ENCODE measurements around the gene UBAC2. TPM values are rescaled to one million over a fixed set of nuclear protein-coding genes. Genes with fewer than 3 reads are reported as not detected.
"Not testable (repeated sequence)": the region's sequence is repeated elsewhere in the genome, so short reads cannot be mapped to it uniquely, and the experiment has no call there.

The UBAC2 gene
- total RNA-seq, 2 donors from 2014 or later = 39.0 to 46.1 TPM

DNA sequence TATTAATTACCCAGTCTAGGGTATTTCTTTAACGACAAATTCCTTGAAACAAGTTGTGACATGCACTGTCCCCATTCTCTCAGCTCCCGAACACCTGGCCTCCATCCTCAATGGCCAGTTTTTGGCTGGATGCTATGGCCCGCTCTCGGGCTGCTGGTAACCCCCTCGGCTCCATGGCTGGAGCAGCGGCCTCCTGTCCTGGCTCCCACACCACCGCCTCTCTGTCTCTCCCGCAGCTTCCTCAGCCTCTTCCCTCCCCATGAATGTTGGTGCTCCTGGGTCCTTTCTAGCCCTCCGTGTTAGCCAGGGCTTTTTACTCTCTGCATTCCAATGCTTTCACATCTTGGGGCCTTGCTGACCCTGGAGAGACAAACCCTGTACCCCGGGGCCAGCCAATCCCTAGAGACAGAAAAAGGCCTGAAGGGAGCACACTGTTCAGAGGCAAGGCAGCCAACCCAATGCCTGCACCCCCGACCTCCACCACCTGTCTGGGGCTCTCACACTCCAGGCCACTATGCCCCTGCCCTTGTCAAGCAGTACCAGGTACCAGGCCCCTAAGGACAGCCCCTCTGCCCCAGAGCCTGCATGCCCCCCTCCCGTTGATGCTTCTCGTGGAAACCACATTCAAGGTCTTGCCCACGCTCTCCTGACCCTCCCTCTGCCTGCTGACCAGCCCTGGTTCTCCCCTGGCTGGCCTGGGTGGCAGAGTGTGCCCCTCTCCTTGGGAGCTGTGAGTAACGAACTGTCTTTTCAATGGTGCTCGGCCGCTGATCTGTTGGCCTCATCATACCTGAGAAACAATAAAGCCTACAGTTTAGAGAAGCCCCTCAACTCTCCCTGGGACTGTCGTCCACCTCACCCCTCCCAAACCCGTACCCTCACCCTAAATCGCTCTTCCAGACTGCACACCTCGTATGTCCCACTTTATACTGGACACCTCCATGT lies 193.4 kb downstream of the UBAC2 start:
- no peaks in the 10 kb centered on the region for H3K27me3 Mint-ChIP-seq
- no peak overlapping the region for H3K4me3 Mint-ChIP-seq
- H3K4me1 Mint-ChIP-seq = peaks cover 4% of the 10 kb centered on the region
- no peaks in the 10 kb centered on the region for H3K36me3 Mint-ChIP-seq (ENCODE audit: low read depth)
- peak overlapping the region; percentile 23 for H3K27ac Mint-ChIP-seq
- no peaks in the 10 kb centered on the region for H3K9me3 Mint-ChIP-seq
- ATAC-seq (replicated peaks) = no peak

DNA sequence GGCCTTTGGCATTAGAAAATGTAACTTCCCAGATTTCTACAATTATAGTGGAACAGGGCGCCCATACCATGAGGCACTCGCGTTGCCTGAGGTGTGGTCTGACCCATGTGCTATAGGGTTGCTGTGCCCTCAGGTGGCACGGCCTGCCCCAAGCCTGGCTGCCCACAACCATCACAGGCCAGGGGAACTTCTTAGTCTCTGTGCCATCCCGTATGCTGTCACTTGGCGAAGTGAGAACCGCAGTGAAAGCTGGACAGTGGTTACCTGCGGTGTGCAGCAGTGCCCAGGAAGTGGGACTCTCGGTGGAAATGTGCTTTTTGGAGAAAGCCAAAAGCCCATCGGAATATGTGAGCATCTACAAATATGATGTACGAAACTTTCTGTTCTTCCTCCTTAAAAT lies 194.8 kb downstream of the UBAC2 start:
- no peak for ATAC-seq (replicated peaks)
- Mint-ChIP-seq H3K27ac (no peak overlapping the region), H3K4me3 (no peak overlapping the region), H3K27me3 (no peaks in the 10 kb centered on the region), H3K9me3 (no peaks in the 10 kb centered on the region), H3K4me1 (peaks cover 4% of the 10 kb centered on the region), H3K36me3 (ENCODE audit: low read depth) (no peaks in the 10 kb centered on the region)

DNA sequence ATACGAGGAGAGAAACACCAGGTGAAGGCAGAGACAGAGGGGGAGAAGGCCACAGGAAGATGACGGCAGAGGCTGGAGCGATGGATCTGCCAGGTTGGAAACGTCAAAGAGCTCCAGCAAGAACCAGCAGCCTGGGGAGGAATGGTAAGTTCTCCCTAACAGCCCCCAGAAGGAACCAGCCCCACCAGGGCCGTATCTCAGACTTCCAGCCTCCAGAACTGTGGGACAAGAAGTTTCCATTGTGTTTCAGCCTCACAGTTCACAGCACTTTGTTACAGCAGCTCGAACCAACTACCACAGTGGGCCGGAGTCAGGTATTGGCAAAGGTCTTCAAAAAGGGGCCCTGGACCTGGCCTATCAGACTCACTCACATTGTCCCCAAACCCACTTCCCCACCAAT lies 195.8 kb downstream of the UBAC2 start:
- Mint-ChIP-seq H3K4me3 (no peak overlapping the region), H3K27ac (peak overlapping the region; percentile 55), H3K4me1 (peaks cover 4% of the 10 kb centered on the region), H3K36me3 (ENCODE audit: low read depth) (no peaks in the 10 kb centered on the region), H3K27me3 (no peaks in the 10 kb centered on the region), H3K9me3 (no peaks in the 10 kb centered on the region)
- ATAC-seq (replicated peaks) = no peak

DNA sequence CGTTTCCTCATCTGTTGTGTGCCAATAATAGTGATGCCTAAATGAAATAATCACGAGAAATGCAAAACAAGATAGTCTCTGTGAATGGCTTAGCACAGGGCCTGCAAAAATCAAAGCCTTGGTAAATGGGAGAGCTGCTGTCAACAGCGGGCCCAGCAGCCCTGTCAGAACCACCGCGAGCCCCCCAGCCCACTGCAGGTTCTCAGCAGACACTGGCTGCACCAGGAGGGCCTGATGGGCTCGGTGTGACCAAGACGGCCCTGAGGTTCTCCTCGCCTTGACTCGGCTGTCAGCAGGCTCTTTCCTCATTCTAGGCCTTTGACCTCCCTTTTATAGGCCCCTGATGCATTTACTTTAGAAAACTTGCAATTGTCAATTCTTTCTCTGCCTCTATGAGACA lies 197.4 kb downstream of the UBAC2 start:
- no peak overlapping the region for H3K4me3 Mint-ChIP-seq
- H3K27me3 Mint-ChIP-seq = no peaks in the 10 kb centered on the region
- no peak overlapping the region for H3K27ac Mint-ChIP-seq
- no peak for ATAC-seq (replicated peaks)
- H3K4me1 Mint-ChIP-seq = peaks cover 4% of the 10 kb centered on the region
- H3K36me3 Mint-ChIP-seq (ENCODE audit: low read depth) = no peaks in the 10 kb centered on the region
- H3K9me3 Mint-ChIP-seq = no peaks in the 10 kb centered on the region

DNA sequence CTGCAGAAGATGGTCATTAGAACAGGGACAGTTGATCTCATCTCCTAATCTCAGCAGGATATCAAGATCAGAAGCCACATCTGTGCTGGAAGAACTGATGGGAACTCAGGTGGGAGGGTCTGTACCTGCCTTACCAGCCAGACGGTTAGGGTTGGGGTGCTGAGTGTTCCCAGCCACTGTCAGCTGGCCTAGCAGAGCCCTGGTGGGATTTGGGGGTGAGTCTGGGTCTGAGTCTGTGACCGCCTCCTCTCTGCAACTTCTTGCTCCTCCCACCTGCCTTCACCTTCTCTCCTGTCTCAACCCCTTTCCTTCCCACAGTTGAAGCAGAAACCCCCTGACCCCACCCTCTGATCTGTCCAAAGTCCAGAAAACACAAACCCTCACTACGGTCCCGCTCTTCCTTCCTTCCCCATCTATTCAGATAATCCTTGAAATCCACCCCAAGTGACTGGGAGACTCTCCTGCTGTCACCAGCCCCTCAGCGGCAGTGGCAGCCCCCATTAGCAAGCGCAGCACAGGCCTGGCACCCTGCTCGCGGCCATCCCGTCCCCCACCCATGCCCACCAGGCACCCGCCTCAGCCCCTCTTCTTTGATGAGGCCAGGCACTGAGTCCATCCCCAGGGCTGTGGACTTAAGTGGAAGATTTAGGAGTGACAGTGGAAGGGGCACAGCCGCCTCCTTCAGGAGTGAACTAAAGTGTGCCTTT lies 198.4 kb downstream of the UBAC2 start:
- no peak overlapping the region for H3K4me3 Mint-ChIP-seq
- H3K36me3 Mint-ChIP-seq (ENCODE audit: low read depth) = no peaks in the 10 kb centered on the region
- no peaks in the 10 kb centered on the region for H3K9me3 Mint-ChIP-seq
- no peaks in the 10 kb centered on the region for H3K27me3 Mint-ChIP-seq
- H3K27ac Mint-ChIP-seq = no peak overlapping the region
- ATAC-seq (replicated peaks) = no peak
- H3K4me1 Mint-ChIP-seq = peaks cover 11% of the 10 kb centered on the region

DNA sequence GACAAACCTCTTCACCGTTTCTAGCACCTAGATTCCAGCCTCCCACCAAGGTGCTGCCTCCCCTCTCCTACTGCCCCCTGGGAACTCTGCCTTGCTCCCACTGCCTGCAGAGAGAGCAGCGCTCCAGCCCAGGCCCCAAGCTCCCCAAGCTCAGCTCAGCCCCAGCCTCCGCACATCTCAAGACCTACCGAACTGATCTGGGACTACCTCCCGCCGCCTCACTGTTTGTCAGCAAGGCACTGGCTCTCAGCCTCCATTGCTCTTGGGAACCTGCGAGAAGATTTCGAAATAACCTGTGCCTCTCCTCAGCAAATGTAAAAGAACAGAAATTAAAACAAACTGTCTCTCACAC lies 198.9 kb downstream of the UBAC2 start:
- H3K27ac Mint-ChIP-seq = peak overlapping the region; percentile 59
- H3K4me1 Mint-ChIP-seq = peaks cover 14% of the 10 kb centered on the region
- H3K36me3 Mint-ChIP-seq (ENCODE audit: low read depth) = no peaks in the 10 kb centered on the region
- H3K27me3 Mint-ChIP-seq = no peaks in the 10 kb centered on the region
- no peaks in the 10 kb centered on the region for H3K9me3 Mint-ChIP-seq
- no peak for ATAC-seq (replicated peaks)
- peak overlapping the region; percentile 23 for H3K4me3 Mint-ChIP-seq

DNA sequence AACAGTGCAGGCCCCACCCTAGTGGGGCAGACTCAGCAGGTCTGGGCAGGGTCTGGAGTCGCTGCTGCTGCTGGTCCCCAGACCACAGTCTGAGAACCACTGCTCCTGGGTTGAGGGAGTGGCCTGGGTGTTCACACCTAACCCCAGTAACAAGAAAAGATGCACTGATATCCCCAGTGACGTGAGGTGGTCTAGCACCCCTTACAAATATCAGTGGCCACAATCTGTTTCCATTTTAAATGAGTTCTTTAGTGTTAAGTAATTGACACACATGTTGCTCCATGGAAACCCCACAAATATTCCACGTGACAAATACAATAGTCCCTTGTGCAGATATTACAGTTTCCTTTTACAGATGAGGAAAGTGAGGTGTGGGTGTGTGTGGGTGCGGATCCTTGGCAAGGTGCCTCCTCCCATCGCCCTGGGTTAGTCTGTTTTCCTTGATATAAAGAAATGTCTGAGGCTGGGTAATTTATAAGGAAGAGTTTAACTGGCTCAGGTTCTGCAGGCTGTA lies 202.9 kb downstream of the UBAC2 start:
- H3K9me3 Mint-ChIP-seq = no peaks in the 10 kb centered on the region
- H3K27me3 Mint-ChIP-seq = no peaks in the 10 kb centered on the region
- ATAC-seq (replicated peaks) = peak; percentile 14
- peak overlapping the region; percentile 52 for H3K4me3 Mint-ChIP-seq
- H3K4me1 Mint-ChIP-seq = peaks cover 15% of the 10 kb centered on the region
- H3K36me3 Mint-ChIP-seq (ENCODE audit: low read depth) = no peaks in the 10 kb centered on the region
- peak overlapping the region; percentile 41 for H3K27ac Mint-ChIP-seq

DNA sequence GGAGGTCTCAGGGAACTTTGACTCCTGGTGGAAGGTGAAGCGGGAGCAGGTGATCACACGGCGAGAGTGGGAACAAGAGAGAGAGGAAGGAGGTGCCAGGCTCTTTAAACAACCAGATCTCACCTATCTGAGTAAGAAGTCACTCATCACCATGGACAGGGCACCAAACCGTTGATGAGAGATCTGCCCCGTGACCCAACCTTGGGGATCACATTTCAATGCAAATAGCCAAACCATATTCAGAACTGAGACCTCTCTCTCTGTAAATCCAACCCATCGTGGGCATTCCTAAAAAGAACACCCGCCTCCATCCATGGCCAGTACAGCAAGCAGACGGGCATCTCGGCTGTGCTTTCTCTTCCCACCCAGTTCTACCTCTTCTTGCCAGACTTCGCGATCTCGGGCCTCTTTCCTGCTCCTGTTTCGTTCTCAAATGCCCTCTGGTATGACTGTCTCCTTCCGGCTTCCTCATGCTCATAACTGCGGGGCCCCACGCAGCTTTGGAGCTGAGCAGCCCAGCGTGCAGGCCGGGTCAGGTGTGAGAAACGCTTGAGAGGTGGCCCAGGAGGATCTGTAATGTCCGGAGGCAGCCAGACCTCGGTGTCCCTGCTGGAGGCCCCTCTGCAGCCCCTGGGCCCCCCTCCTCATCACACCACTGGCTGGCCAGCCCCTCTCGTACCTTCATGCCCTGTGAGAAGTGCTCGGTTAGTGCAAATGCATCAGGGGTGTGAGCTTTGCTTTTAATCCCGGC lies 203.5 kb downstream of the UBAC2 start:
- peak; percentile 63 for ATAC-seq (replicated peaks)
- no peaks in the 10 kb centered on the region for H3K9me3 Mint-ChIP-seq
- no peaks in the 10 kb centered on the region for H3K36me3 Mint-ChIP-seq (ENCODE audit: low read depth)
- no peaks in the 10 kb centered on the region for H3K27me3 Mint-ChIP-seq
- H3K27ac Mint-ChIP-seq = peak overlapping the region; percentile 41
- H3K4me3 Mint-ChIP-seq = peak overlapping the region; percentile 52
- peaks cover 15% of the 10 kb centered on the region for H3K4me1 Mint-ChIP-seq

DNA sequence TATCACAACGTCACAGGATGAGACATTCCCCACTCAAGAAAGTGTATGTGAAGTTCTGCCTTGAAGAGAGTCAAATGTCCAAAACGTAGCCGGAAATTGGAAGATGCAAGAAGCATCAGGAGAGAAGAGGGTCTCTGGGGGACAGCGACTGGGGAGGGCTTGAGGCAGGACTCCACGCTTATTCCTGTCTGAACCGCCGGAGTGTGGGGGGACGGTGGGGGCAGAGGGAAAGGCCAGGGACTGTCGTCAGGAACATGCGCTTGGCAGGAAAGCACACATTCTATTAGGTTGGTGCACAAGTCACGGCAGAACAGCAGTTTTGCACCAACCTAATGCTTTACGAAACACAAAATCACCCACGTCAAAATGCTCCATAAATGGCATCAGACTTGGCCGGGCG lies 205.3 kb downstream of the UBAC2 start:
- Mint-ChIP-seq H3K4me1 (peaks cover 15% of the 10 kb centered on the region), H3K27me3 (no peaks in the 10 kb centered on the region), H3K36me3 (ENCODE audit: low read depth) (no peaks in the 10 kb centered on the region), H3K4me3 (no peak overlapping the region), H3K9me3 (no peaks in the 10 kb centered on the region), H3K27ac (no peak overlapping the region)
- no peak for ATAC-seq (replicated peaks)

DNA sequence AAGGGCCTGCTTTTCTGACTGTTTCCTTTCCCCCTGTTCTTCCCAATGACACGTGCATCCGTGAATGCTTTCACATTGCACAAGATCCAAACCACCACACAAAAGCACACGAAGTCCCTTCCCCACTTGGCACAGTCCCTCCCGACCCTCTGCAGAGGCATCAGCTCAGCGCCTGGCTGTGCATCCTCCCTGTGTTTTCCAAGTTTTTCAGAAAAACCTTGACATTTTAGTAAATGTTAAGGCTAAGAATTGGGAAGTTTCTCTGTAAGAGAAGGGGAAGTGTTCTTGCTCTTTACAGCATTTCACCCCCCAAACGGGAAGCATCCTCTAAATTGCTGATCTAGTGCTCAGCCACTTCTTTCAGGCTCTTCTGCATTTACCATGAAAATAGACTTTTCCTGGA lies 206.1 kb downstream of the UBAC2 start:
- no peak overlapping the region for H3K27ac Mint-ChIP-seq
- peaks cover 1% of the 10 kb centered on the region for H3K9me3 Mint-ChIP-seq
- ATAC-seq (replicated peaks) = no peak
- peaks cover 17% of the 10 kb centered on the region for H3K4me1 Mint-ChIP-seq
- H3K4me3 Mint-ChIP-seq = no peak overlapping the region
- no peaks in the 10 kb centered on the region for H3K36me3 Mint-ChIP-seq (ENCODE audit: low read depth)
- no peaks in the 10 kb centered on the region for H3K27me3 Mint-ChIP-seq

DNA sequence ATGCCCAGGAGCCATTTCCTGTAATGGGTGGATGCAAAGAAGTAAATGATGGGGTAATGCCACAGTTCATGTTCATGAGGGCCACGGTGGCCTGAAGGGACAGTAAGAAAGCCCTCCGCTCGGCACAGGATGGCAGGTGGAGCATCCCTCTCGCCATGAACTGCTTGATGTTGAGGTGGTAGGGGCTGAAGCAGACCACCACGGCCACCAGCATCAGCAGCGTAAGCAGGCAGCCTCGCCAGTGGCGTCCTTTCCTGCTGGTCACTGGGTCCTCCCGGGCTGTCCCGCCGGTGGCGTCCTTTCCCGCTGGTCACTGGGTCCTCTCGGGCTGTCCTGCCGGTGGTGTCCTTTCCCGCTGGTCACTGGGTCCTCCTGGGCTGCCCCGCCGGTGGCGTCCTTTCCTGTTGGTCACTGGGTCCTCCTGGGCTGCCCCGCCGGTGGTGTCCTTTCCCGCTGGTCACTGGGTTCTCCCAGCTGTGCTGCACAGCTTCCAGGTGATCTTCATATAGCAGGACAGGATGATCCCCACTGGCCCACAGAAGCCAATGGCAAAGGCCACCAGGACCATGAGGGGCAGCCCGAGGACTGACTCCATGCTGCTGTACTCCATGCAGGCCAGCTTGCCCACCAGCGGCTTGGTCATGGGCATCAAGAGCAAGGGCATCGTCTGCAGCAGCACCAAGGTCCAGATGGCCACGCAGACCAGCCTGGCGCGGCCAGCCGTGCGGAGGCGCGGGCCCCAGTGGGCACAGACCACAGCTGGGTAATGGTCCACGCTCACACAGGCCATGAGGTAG lies 207.4 kb downstream of the UBAC2 start:
- H3K9me3 Mint-ChIP-seq = peaks cover 3% of the 10 kb centered on the region
- H3K36me3 Mint-ChIP-seq (ENCODE audit: low read depth) = no peaks in the 10 kb centered on the region
- ATAC-seq (replicated peaks) = no peak
- H3K27me3 Mint-ChIP-seq = no peaks in the 10 kb centered on the region
- no peak overlapping the region for H3K27ac Mint-ChIP-seq
- H3K4me3 Mint-ChIP-seq = no peak overlapping the region
- peaks cover 19% of the 10 kb centered on the region for H3K4me1 Mint-ChIP-seq

DNA sequence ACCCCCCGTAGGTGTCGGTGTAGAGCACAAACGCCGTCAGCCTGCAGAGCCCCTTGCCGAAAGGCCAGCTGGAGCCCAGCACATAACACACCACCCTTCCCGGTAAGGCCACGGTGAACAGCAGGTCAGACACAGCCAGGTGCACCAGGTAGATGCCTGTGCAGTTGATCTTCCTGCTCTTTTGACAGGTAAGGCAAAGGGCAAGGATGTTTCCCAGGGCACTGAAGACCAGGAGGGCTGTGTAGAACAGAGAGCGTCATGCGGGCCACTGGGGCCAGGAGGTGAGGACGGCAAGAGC lies 208.0 kb downstream of the UBAC2 start:
- Mint-ChIP-seq H3K4me3 (no peak overlapping the region), H3K4me1 (peaks cover 16% of the 10 kb centered on the region), H3K9me3 (peaks cover 3% of the 10 kb centered on the region), H3K27me3 (no peaks in the 10 kb centered on the region), H3K27ac (no peak overlapping the region), H3K36me3 (ENCODE audit: low read depth) (no peaks in the 10 kb centered on the region)
- ATAC-seq (replicated peaks) = no peak

DNA sequence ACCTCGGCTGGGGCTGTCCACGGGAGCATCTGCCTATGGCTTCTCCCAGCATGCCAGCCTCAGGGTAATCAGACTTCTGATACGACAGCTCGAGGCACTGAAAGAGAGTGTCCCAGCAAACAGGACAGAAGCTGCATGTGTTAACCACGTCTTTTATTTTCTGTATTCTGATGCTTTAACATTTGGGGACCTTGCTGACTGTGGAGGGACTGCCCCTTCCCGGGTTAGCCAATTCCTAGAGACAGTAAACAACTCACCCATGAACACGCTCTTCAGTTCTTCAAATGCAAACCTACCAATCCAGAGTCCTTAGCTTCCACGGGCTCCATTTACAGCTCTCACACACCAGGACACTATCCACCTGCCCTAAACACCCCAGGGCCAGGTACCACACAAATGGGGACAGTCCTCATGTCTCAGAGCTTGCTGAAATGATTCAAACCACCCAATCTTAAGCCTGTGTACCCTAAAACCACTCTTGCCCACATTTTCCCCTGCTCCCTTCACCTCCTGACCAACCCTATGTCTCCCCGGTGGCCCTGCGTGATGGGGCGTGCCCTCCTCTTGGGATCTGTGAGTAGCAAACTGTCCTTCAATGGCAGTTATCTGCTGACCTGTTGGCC lies 208.9 kb downstream of the UBAC2 start:
- H3K36me3 Mint-ChIP-seq (ENCODE audit: low read depth); H3K27me3 Mint-ChIP-seq; H3K4me3 Mint-ChIP-seq; H3K27ac Mint-ChIP-seq; ATAC-seq (replicated peaks); H3K4me1 Mint-ChIP-seq; H3K9me3 Mint-ChIP-seq: not testable (repeated sequence)

Measured in activated T-helper 17 cell treated with anti-CD3 and anti-CD28 coated beads, Interleukin-2, amount 50 U/mL, for 72 hours (primary cell).